Prostate gland (tissue), 2 donors: ENCODE data around the gene SLC6A12. TPM values are rescaled to one million over a fixed set of nuclear protein-coding genes. Genes with fewer than 3 reads are reported as not detected.

Experiments
- DNase-seq: peaks from one replicate; pipeline ENCODE4 v3.0.0-alpha.2; 2019; ENCODE audit warnings: low spot score
- H3K27ac ChIP-seq, 2 donors: fragments of 200-600 bp; sonication (generic); 2 replicates each; pipeline ENCODE4 v1.5.1; 2017 to 2019
- H3K27me3 ChIP-seq: fragments of 200-600 bp; sonication (generic); replicated peaks from 2 replicates; pipeline ENCODE4 v1.5.1; 2019; ENCODE audit not compliant: insufficient read depth
- H3K36me3 ChIP-seq, 2 donors: fragments of 200-600 bp; sonication (generic); 1 replicate in 1 of 2; 2 replicates in 1 of 2; pipeline versions ENCODE4 v1.5.1 to v1.8.1; 2017 to 2019
- H3K4me1 ChIP-seq: fragments of 200-600 bp; sonication (generic); replicated peaks from 2 replicates; pipeline ENCODE4 v1.5.1; 2019
- H3K4me3 ChIP-seq, 2 donors: fragments of 200-600 bp; sonication (generic); 2 replicates each; pipeline ENCODE4 v1.5.1; 2017 to 2019
- H3K9me3 ChIP-seq: fragments of 200-600 bp; sonication (generic); 2 replicates; pipeline ENCODE4 v1.5.1; 2017
- CTCF ChIP-seq, 4 experiments: fragments of 200-600 bp in 2 of 4; fragments of 450-650 bp in 2 of 4; sonication (generic) in 2 of 4; IDR thresholded peaks; 1 replicate in 3 of 4; 2 replicates in 1 of 4; pipeline ENCODE4 v1.5.1; 2016 to 2019; ENCODE audit warnings: antibody characterized with exemption in 4 of 4, mild to moderate bottlenecking in 2 of 4, moderate library complexity in 2 of 4
- POLR2A ChIP-seq: fragments of 450-650 bp; IDR thresholded peaks from one replicate; pipeline ENCODE4 v1.6.1; 2016; ENCODE audit warnings: antibody characterized with exemption, mild to moderate bottlenecking
- POLR2AphosphoS5 ChIP-seq: sonication (generic); formaldehyde crosslinking; IDR thresholded peaks from one replicate; pipeline ENCODE4 v1.6.1; 2017; ENCODE audit warnings: antibody characterized with exemption
- WGBS: methylation state at CpG from one replicate; pipeline ENCODE4 v1.1.5; 2018; 5-methylcytosine and 5-hydroxymethylcytosine counted together
- intact Hi-C: fragments of 100-400 bp; cut with DNase I; formaldehyde crosslinking; loops from one replicate; pipeline ENCODE4 v1.14.2; 2022
- total RNA-seq, 2 donors: library from RNA; depleted of rRNA; stranded (reverse); fragments of >200 nt; gene quantifications; one replicate each; pipeline ENCODE4 v1.1.0, GENCODE V29; 2016

SLC6A12 gene
- total RNA-seq, 2 donors from 2014 or later, result 1.0 to 1.9 TPM

- no peaks in the 10 kb centered on the region for H3K36me3 ChIP-seq
- no peak overlapping the region for H3K4me3 ChIP-seq
- no peaks in the 10 kb centered on the region for H3K9me3 ChIP-seq
- TF ChIP-seq POLR2A (no peak), CTCF (IDR thresholded peaks at IDR 0.05) (no peak), POLR2AphosphoS5 (no peak)
- H3K27ac ChIP-seq, result no peak overlapping the region
- peaks cover 2% of the 10 kb centered on the region for H3K27me3 ChIP-seq
- H3K4me1 ChIP-seq, result no peaks in the 10 kb centered on the region
- no peak for DNase-seq
- WGBS, result 61% methylated on average over 18 of the region's 18 CpGs
- intact Hi-C loops, result no loop called here
These were observed 41.9 kb downstream of the SLC6A12 start for GRCh38 chr12:171743-172676.

- H3K27me3 ChIP-seq, result peaks cover 2% of the 10 kb centered on the region
- H3K9me3 ChIP-seq, result no peaks in the 10 kb centered on the region
- no peaks in the 10 kb centered on the region for H3K36me3 ChIP-seq
- WGBS, result 83% methylated on average over 10 of the region's 10 CpGs
- TF ChIP-seq POLR2A, result no peak
- no peak for TF ChIP-seq POLR2AphosphoS5
- no peak for TF ChIP-seq CTCF (IDR thresholded peaks at IDR 0.05)
- H3K4me1 ChIP-seq, result no peaks in the 10 kb centered on the region
- no peak for DNase-seq
- H3K27ac ChIP-seq, result no peak overlapping the region
- intact Hi-C loops, result no loop called here
- H3K4me3 ChIP-seq, result no peak overlapping the region
These were observed 42.7 kb downstream of the SLC6A12 start for GRCh38 chr12:171276-171675.

DNA sequence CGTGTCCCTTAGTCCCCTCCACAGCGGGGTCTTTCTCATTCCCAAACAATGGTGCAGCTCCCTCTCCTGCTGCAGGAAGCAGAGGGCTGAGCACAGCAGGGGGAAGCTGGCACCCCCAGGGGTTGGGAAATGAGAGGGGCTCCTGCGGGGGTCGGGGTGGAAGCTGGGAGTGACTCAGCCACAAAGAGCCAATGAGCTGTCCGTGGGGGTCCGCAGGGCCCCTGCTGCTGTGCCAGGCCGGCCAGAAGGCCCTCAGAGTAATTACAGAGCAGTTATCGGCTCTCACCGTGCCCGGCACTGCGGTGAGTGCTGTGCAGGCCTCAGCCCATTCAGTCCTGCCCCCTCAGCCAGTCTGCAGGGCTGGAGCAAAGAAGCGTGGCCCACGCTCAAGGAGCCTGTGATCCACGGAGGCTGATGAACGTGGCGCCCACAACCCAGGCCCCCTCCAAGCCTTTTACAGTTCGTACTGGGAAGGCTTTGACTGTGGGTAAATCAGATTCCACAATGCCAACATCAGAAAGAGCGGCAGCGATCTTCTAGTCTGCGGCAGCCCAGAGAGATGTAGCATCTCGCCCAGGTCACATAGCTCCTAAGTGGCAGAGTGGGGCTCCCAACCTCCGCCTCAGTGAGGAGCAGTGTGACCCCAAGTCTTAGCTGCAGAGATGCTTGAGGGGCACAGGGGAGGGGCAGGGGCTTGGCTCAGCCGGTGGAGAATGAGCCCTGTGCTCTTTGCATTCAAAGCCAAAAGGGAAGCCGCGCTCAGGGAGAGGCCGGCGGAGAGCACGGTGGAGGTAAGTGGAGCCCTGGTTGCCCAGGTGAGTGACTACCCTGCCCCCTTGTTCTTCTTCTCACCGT lies 43.4 kb downstream of the SLC6A12 start:
- 88% methylated on average over 29 of the region's 29 CpGs for WGBS
- Histone ChIP-seq H3K9me3 (no peaks in the 10 kb centered on the region), H3K4me1 (no peaks in the 10 kb centered on the region), H3K4me3 (no peak overlapping the region), H3K27me3 (peaks cover 2% of the 10 kb centered on the region), H3K27ac (no peak overlapping the region), H3K36me3 (no peaks in the 10 kb centered on the region)
- TF ChIP-seq POLR2A (no peak), POLR2AphosphoS5 (no peak), CTCF (IDR thresholded peaks at IDR 0.05) (no peak)
- no peak for DNase-seq
- intact Hi-C loops, result no loop called here

DNA sequence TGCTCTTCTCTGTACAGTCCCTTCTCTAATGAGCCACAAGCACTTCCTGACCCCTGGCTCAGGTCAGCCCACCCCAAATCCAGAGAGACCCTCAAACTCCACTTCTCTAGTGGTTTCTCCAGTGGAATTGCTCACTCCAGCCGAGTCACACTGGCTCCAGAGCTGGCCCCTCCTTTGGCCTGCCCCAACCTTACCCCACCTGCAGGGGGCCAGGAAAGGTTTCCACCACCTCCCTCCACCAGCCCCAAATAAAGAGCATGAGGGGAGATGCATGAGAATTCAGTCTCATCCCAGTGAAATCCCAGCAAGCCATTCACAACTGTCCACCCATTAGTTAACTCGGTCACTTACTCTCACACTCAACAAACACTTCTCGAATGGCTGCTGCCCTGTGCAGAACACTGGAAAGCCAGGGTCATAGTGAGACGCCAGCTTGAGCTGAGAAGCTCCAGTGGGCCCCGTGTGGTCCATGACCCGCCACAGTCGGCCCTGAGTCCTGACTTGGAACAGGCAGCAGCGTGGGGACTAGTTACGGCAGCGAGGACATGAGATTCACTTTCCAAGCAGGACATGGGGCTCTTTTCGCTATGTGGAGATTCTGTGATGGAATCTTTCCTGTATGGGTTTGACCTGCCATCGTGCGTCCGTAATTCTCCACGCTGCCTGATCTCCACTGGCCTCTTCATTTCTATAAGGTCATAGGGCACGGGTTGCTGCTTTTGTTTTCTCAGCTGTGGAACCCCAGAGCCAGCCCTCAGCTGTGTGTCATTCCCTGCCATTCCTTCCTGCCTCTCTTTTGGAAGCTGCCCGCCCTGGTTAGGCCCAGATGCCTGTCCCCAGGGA lies 44.2 kb downstream of the SLC6A12 start:
- WGBS, result 92% methylated on average over 17 of the region's 17 CpGs
- no peaks in the 10 kb centered on the region for H3K4me1 ChIP-seq
- H3K4me3 ChIP-seq, result no peak overlapping the region
- H3K27ac ChIP-seq, result no peak overlapping the region
- no peak for TF ChIP-seq POLR2AphosphoS5
- no peak for TF ChIP-seq CTCF (IDR thresholded peaks at IDR 0.05)
- no peak for TF ChIP-seq POLR2A
- intact Hi-C loops, result no loop called here
- H3K36me3 ChIP-seq, result no peaks in the 10 kb centered on the region
- H3K27me3 ChIP-seq, result peaks cover 2% of the 10 kb centered on the region
- H3K9me3 ChIP-seq, result no peaks in the 10 kb centered on the region
- no peak for DNase-seq
